Fibroblast of lung (primary cell): Measurements from ENCODE around the gene NFATC2. TPM values are rescaled to one million over a fixed set of nuclear protein-coding genes. Genes with fewer than 3 reads are reported as not detected.

ENCODE experiments used
- DNase-seq, 2 donors: peaks; one replicate each; pipeline versions ENCODE4 v3.0.0 to v3.0.0-alpha.2; 2010; ENCODE audit warnings: low read depth in 2 of 2
- H2AFZ ChIP-seq: 2 replicates; pipeline ENCODE4 v1.5.1; 2012; ENCODE audit warnings: low read length, control low read depth, inconsistent platforms
- H3K27ac ChIP-seq: 2 replicates; pipeline ENCODE4 v1.5.1; 2011; ENCODE audit warnings: low read length, control low read depth; ENCODE audit not compliant: insufficient read depth
- H3K27me3 ChIP-seq: 2 replicates; pipeline ENCODE4 v1.5.1; 2011; ENCODE audit warnings: mild to moderate bottlenecking, low read length; ENCODE audit not compliant: control insufficient read depth, insufficient read depth
- H3K36me3 ChIP-seq: 2 replicates; pipeline ENCODE4 v1.5.1; 2011; ENCODE audit warnings: low read length; ENCODE audit not compliant: control insufficient read depth, insufficient read depth
- H3K4me1 ChIP-seq: 2 replicates; pipeline ENCODE4 v1.5.1; 2011; ENCODE audit warnings: low read length; ENCODE audit not compliant: control insufficient read depth, insufficient read depth; ENCODE audit errors: extremely low read depth
- H3K4me2 ChIP-seq: 2 replicates; pipeline ENCODE4 v1.5.1; 2011; ENCODE audit warnings: low read length, control low read depth; ENCODE audit not compliant: insufficient read depth; ENCODE audit errors: extremely low read depth
- H3K4me3 ChIP-seq, 4 experiments: fragments of 200-600 bp in 1 of 4; sonication (generic) in 1 of 4; replicated peaks in 1 of 4; 2 replicates each; pipeline ENCODE4 v1.5.1; 2011 to 2016; ENCODE audit warnings: low read length in 4 of 4, low read depth in 3 of 4, mild to moderate bottlenecking in 3 of 4, control low read depth in 2 of 4, inconsistent platforms in 1 of 4, mixed read lengths in 1 of 4; ENCODE audit not compliant: insufficient read depth in 1 of 4; ENCODE audit errors: control extremely low read depth in 1 of 4
- H3K79me2 ChIP-seq: 2 replicates; pipeline ENCODE4 v1.5.1; 2012; ENCODE audit warnings: mild to moderate bottlenecking, low read length, inconsistent platforms; ENCODE audit not compliant: control insufficient read depth, insufficient read depth
- H3K9ac ChIP-seq: 2 replicates; pipeline ENCODE4 v1.5.1; 2011; ENCODE audit warnings: mild to moderate bottlenecking, low read length, control low read depth; ENCODE audit not compliant: insufficient read depth
- H3K9me3 ChIP-seq: 2 replicates; pipeline ENCODE4 v1.5.1; 2012; ENCODE audit warnings: low read depth, low read length; ENCODE audit not compliant: control insufficient read depth, insufficient read depth
- H4K20me1 ChIP-seq: 2 replicates; pipeline ENCODE4 v1.5.1; 2011; ENCODE audit warnings: low read length; ENCODE audit not compliant: control insufficient read depth, insufficient read depth; ENCODE audit errors: extremely low read depth
- EZH2 ChIP-seq: IDR thresholded peaks from 2 replicates; pipeline ENCODE4 v1.5.1; 2012; ENCODE audit warnings: low read length, control low read depth, mild to moderate bottlenecking; ENCODE audit errors: missing control alignments
- polyA plus RNA-seq, 2 donors: library from polyadenylated mRNA; depleted of rRNA in 1 of 2; stranded (reverse) in 1 of 2; unstranded in 1 of 2; fragments of >200 nt; gene quantifications; 2 replicates each; pipeline ENCODE4 v1.2.1, GENCODE V29; 2011 to 2012; ENCODE audit warnings: missing spikeins in 1 of 2
- total RNA-seq: library from RNA; depleted of rRNA; stranded (reverse); fragments of >200 nt; gene quantifications from 2 replicates; pipeline ENCODE4 v1.2.1, GENCODE V29; 2014
- TF ChIP-seq, protein P1 (sequence below), 2 donors: IDR thresholded peaks in 1 of 2; conservative IDR thresholded peaks in 1 of 2; 1 replicate in 1 of 2; 2 replicates in 1 of 2; pipeline ENCODE4 v1.5.1; 2011 to 2012; ENCODE audit warnings: low read length in 2 of 2, control low read depth in 1 of 2, inconsistent platforms in 1 of 2, low read depth in 1 of 2, mild to moderate bottlenecking in 1 of 2

NFATC2 gene
- total and polyA plus RNA-seq, 2 donors (not counting 1 experiment from before 2014, with no cell fraction given), result 0.50 to 1.2 TPM

DNA sequence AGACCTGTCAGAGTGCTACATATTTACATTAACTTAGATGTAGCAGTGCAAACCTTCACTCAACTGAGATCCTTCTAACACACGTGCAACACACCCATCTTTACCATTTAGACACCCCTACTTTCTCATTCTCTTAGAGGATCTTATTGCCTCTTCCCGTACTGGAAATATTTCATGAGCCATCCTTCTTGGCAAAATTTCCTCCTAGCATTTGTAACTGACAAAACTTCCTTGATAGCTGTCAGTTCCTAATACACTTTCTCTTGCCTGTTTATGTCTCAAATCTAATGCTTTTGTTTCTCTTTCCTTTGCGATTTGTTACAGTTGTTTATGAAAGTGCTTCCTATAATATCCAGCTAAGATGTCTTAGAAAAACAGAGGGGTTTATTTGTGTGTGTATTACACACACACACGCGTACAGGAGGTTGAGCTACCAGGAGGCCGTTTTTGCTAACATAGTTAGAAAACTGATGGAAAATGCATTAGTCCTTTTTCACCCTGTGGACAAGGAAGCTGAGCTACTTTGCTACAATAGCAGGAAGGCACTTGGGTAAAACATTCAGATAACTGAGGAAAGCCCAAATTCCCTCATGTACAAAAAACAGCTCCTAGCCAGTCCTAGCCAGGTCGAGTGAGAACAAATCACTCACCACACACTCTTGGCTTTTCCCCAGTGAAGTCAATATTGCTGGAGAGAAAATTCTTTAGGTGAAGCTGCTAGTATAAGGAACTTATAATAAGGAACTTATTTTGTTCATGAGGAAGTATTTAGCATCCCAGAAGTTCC lies 153.6 kb downstream of the NFATC2 start:
- H3K36me3 ChIP-seq, result no peaks in the 10 kb centered on the region
- no peaks in the 10 kb centered on the region for H3K79me2 ChIP-seq
- TF ChIP-seq, protein P1, sequence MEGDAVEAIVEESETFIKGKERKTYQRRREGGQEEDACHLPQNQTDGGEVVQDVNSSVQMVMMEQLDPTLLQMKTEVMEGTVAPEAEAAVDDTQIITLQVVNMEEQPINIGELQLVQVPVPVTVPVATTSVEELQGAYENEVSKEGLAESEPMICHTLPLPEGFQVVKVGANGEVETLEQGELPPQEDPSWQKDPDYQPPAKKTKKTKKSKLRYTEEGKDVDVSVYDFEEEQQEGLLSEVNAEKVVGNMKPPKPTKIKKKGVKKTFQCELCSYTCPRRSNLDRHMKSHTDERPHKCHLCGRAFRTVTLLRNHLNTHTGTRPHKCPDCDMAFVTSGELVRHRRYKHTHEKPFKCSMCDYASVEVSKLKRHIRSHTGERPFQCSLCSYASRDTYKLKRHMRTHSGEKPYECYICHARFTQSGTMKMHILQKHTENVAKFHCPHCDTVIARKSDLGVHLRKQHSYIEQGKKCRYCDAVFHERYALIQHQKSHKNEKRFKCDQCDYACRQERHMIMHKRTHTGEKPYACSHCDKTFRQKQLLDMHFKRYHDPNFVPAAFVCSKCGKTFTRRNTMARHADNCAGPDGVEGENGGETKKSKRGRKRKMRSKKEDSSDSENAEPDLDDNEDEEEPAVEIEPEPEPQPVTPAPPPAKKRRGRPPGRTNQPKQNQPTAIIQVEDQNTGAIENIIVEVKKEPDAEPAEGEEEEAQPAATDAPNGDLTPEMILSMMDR (conservative IDR thresholded peaks at IDR 0.05 in 1 of 2, IDR thresholded peaks at IDR 0.05 in 1 of 2; ENCODE audit: low read depth in 1 of 2, low read length in 2 of 2), result no peak
- TF ChIP-seq EZH2, result no peak
- no peak overlapping the region for H3K4me2 ChIP-seq
- DNase-seq, result no peak
- no peak overlapping the region for H2AFZ ChIP-seq
- H3K4me1 ChIP-seq, result peaks cover 2% of the 10 kb centered on the region
- H3K4me3 ChIP-seq, result no peak overlapping the region
- H3K9ac ChIP-seq, result no peak overlapping the region
- no peaks in the 10 kb centered on the region for H4K20me1 ChIP-seq
- H3K9me3 ChIP-seq, result no peaks in the 10 kb centered on the region
- H3K27ac ChIP-seq, result no peak overlapping the region
- H3K27me3 ChIP-seq, result peaks cover 3% of the 10 kb centered on the region

DNA sequence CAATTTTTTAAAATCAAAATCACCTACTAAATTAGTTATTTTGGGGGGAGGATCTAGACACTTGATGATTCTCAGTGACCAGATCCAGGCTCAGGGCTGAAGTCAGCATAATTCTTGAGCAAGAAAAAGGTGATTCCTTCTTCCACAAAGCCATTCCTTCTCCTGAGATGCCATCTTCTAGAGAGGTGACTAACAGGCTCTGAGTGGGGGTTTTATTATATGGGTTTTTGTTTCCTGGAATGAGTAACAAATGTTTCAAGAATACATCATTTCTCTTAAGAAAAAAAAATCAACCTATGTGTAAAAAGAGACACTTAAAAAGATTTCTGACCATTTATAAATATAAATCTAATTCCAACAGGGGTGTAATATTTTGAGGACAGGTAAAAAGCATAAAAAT lies 154.3 kb downstream of the NFATC2 start:
- no peak overlapping the region for H3K9ac ChIP-seq
- H3K4me3 ChIP-seq, result no peak overlapping the region
- H3K4me2 ChIP-seq, result no peak overlapping the region
- DNase-seq, result peak in 1 of 2 donors; percentile 72
- H3K9me3 ChIP-seq, result no peaks in the 10 kb centered on the region
- H2AFZ ChIP-seq, result no peak overlapping the region
- no peaks in the 10 kb centered on the region for H4K20me1 ChIP-seq
- TF ChIP-seq, protein P1 (conservative IDR thresholded peaks at IDR 0.05 in 1 of 2, IDR thresholded peaks at IDR 0.05 in 1 of 2; ENCODE audit: low read depth in 1 of 2, low read length in 2 of 2), result no peak
- TF ChIP-seq EZH2, result no peak
- H3K36me3 ChIP-seq, result no peaks in the 10 kb centered on the region
- H3K27ac ChIP-seq, result no peak overlapping the region
- no peaks in the 10 kb centered on the region for H3K79me2 ChIP-seq
- peaks cover 3% of the 10 kb centered on the region for H3K27me3 ChIP-seq
- peaks cover 2% of the 10 kb centered on the region for H3K4me1 ChIP-seq

DNA sequence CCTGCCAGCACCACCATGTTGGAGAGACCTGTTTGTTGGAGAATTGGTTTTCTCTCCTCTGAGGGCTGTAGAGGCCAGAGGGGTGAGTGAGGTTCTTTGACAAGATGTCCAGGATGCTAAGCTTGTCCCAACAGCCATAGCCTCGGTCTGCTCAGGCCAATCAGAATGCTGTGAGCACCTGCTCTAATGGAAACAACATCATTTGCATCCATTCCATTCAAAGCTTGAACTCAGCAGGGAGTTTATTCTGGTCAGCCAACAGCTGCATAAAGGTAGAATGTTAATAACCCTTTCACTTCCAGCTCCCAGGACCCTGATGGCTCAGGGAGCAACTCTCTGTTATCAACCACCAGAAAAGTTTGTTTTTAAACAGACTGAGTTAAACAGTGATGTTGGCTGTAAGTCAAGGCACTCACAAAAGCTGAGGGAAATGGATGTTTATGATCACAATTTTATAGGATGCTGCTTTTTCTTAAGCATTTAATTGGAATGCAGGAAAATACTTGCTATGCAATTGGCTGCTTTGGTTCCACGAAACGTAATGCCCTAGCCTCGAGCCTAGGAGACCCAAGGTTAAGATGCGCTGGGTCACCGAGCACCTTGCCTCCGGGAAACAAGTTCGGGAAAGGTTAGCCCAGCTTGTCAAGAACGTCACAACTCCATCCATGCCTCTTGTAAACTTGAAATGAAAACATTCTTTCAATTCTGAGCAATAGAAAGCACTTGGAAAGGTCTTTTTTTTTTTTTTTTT lies 155.2 kb downstream of the NFATC2 start:
- Histone ChIP-seq H3K79me2 (no peaks in the 10 kb centered on the region), H3K27ac (no peak overlapping the region), H3K4me3 (no peak overlapping the region), H2AFZ (no peak overlapping the region), H3K9me3 (no peaks in the 10 kb centered on the region), H3K4me1 (peaks cover 2% of the 10 kb centered on the region), H3K4me2 (no peak overlapping the region), H3K36me3 (no peaks in the 10 kb centered on the region), H3K27me3 (peaks cover 3% of the 10 kb centered on the region), H4K20me1 (no peaks in the 10 kb centered on the region), H3K9ac (no peak overlapping the region)
- no peak for DNase-seq
- no peak for TF ChIP-seq EZH2
- TF ChIP-seq, protein P1 (conservative IDR thresholded peaks at IDR 0.05 in 1 of 2, IDR thresholded peaks at IDR 0.05 in 1 of 2; ENCODE audit: low read depth in 1 of 2, low read length in 2 of 2), result no peak
